ENCODE measurements around the gene EBF4. TPM values are rescaled to one million over a fixed set of nuclear protein-coding genes. Genes with fewer than 3 reads are reported as not detected.
A peak's percentile ranks its signal among the peaks of the same experiment; 100 is the strongest.

The EBF4 gene
- total RNA-seq, 1 donor from 2014 or later, result 24.6 TPM

DNA sequence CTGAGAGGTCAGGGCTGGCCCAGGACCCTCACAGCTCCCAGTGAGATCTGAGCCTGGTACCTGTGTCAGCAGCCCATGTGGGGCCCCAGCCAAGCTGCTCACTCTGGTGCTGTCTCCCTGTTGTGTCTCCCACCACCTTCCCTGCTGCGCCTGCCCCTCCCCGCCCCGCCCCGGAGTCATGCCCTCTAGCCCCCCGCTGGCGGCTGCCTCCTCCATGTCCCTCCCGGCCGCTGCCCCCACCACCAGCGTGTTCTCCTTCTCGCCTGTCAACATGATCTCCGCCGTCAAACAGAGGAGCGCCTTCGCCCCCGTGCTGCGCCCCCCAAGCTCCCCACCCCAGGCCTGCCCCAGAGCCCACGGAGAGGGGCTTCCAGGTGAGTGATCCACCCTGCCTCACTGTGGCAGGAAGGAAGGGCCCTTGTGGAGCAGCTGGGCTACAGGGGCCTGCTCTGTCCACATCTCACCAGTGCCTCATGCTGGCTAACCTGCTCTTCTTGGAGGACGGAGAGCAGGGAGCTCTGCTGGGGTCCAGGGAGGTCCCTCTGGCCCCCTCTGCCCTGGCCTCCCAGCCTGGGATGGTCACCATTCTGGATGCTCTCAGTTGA lies 63.0 kb downstream of the EBF4 start:
- Mint-ChIP-seq H3K9me3 (no peaks in the 10 kb centered on the region), H3K36me3 (ENCODE audit: low read depth) (peaks cover 5% of the 10 kb centered on the region), H3K4me1 (peaks cover 14% of the 10 kb centered on the region), H3K27ac (ENCODE audit: unreplicated experiment) (no peak overlapping the region), H3K27me3 (ENCODE audit: low read depth) (peaks cover 52% of the 10 kb centered on the region), H3K4me3 (no peak overlapping the region)
- TF ChIP-seq, protein P1, sequence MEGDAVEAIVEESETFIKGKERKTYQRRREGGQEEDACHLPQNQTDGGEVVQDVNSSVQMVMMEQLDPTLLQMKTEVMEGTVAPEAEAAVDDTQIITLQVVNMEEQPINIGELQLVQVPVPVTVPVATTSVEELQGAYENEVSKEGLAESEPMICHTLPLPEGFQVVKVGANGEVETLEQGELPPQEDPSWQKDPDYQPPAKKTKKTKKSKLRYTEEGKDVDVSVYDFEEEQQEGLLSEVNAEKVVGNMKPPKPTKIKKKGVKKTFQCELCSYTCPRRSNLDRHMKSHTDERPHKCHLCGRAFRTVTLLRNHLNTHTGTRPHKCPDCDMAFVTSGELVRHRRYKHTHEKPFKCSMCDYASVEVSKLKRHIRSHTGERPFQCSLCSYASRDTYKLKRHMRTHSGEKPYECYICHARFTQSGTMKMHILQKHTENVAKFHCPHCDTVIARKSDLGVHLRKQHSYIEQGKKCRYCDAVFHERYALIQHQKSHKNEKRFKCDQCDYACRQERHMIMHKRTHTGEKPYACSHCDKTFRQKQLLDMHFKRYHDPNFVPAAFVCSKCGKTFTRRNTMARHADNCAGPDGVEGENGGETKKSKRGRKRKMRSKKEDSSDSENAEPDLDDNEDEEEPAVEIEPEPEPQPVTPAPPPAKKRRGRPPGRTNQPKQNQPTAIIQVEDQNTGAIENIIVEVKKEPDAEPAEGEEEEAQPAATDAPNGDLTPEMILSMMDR (conservative IDR thresholded peaks at IDR 0.05), result no peak
- no peak for DNase-seq (ENCODE audit: low read depth, low spot score)

DNA sequence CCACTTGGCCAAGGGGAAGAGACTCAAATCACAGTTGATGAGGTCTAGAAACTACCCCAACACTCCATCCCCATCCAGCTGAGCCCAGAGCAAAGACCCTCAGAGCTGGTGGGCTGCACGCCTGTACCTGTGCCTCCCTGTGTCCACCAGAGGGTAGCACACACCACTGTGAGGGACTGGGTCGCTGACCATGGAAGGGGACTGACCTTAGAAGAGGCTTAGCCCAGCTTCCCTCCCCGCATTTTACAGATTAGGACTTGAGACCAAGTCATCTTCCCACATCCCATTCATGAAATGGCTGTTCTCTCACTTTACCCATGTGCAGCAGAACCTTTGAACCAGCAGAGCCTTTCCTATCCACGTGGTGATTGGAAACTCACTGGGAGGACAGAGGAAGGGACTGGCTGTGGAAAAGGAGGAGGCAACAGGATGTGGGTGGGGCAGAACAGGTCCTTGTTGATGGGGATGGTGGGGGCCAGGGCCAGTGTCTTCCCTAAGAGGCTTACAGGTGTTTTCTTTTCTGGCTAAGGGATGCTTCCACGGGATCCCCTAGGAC lies 63.6 kb downstream of the EBF4 start:
- Mint-ChIP-seq H3K4me1 (peaks cover 8% of the 10 kb centered on the region), H3K4me3 (no peak overlapping the region), H3K36me3 (ENCODE audit: low read depth) (no peaks in the 10 kb centered on the region), H3K9me3 (no peaks in the 10 kb centered on the region), H3K27ac (ENCODE audit: unreplicated experiment) (no peak overlapping the region), H3K27me3 (ENCODE audit: low read depth) (peaks cover 46% of the 10 kb centered on the region)
- TF ChIP-seq, protein P1 (conservative IDR thresholded peaks at IDR 0.05), result peak; percentile 66
- peak; percentile 45 for DNase-seq (ENCODE audit: low read depth, low spot score)

DNA sequence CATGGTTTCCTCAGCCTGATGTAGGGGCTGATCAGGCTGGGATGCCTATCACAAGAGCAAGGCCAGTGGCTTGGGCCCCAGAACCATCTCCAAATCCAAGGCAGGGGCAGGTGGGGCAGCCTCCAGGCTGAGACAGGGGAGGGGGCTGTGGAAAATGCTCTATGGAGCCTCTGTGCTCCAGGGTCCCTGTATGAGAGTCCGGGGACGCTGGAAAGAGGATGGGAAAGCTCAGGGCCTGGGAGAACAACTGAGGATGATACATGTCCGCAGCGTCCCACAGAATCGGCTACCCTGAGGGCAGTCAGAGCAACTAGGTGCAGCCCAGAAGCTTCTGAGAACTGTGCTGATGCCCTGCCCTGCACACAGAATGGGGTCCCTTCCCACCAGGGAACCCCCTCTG lies 64.4 kb downstream of the EBF4 start:
- H3K27ac Mint-ChIP-seq (ENCODE audit: unreplicated experiment), result no peak overlapping the region
- no peaks in the 10 kb centered on the region for H3K36me3 Mint-ChIP-seq (ENCODE audit: low read depth)
- no peak for DNase-seq (ENCODE audit: low read depth, low spot score)
- H3K4me1 Mint-ChIP-seq, result peaks cover 8% of the 10 kb centered on the region
- peaks cover 41% of the 10 kb centered on the region for H3K27me3 Mint-ChIP-seq (ENCODE audit: low read depth)
- TF ChIP-seq, protein P1 (conservative IDR thresholded peaks at IDR 0.05), result no peak
- no peaks in the 10 kb centered on the region for H3K9me3 Mint-ChIP-seq
- H3K4me3 Mint-ChIP-seq, result no peak overlapping the region

DNA sequence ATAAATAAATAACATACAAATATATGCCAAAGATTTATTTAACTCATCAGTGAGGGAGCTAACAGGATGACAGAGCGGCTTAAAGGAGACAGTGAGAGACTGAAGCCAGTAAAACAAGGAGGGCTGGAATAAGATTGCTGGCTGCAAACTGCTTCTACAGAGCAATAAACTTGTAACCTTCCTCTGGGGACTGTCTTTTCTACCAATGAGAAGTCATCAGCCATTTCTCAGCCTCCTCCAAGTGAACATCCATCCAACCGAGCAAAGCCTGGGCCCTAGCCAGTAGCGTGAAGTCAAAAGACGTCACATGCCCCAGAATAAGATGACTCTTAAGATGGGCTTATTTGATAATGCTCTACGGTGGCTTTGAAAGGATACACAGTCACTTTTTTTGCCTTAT lies 65.4 kb downstream of the EBF4 start:
- Mint-ChIP-seq H3K9me3 (no peaks in the 10 kb centered on the region), H3K27ac (ENCODE audit: unreplicated experiment) (no peak overlapping the region), H3K27me3 (ENCODE audit: low read depth) (peaks cover 44% of the 10 kb centered on the region), H3K36me3 (ENCODE audit: low read depth) (no peaks in the 10 kb centered on the region), H3K4me1 (peaks cover 4% of the 10 kb centered on the region), H3K4me3 (no peak overlapping the region)
- DNase-seq (ENCODE audit: low read depth, low spot score), result no peak
- TF ChIP-seq, protein P1 (conservative IDR thresholded peaks at IDR 0.05), result no peak

DNA sequence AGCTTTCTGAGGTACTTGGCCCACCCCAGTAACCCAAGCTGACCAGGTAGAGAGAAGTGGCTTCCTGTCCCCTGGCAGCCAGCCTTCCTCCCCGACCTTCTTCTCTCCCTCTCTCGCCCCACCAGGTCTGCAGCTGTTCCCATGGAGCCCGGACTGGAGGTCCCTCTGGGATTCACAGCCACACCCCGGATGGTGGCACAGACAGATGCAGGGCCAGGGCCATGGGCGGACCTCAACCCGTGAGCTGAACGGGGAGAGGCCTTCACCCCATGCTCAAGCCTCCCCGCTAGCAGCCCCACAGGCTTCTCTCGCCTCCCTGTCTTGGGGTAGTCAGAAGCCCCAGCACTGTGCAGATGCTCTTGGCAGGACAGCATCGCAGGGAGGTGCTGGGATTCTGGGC lies 66.6 kb downstream of the EBF4 start:
- TF ChIP-seq, protein P1 (conservative IDR thresholded peaks at IDR 0.05), result no peak
- Mint-ChIP-seq H3K9me3 (no peaks in the 10 kb centered on the region), H3K27me3 (ENCODE audit: low read depth) (peaks cover 44% of the 10 kb centered on the region), H3K36me3 (ENCODE audit: low read depth) (no peaks in the 10 kb centered on the region), H3K27ac (ENCODE audit: unreplicated experiment) (no peak overlapping the region), H3K4me3 (no peak overlapping the region), H3K4me1 (no peaks in the 10 kb centered on the region)
- no peak for DNase-seq (ENCODE audit: low read depth, low spot score)
